Tibial nerve (tissue), 4 donors: Measurements from ENCODE around the gene NTMT2. TPM values are rescaled to one million over a fixed set of nuclear protein-coding genes. Genes with fewer than 3 reads are reported as not detected.

ENCODE experiments used
- DNase-seq, 2 donors: peaks; one replicate each; pipeline ENCODE4 v3.0.0-alpha.2; 2019; ENCODE audit warnings: low spot score in 2 of 2
- H3K27ac ChIP-seq, 4 donors: fragments of 200-600 bp; sonication (generic) in 3 of 4; one replicate each; pipeline ENCODE4 v1.5.1; 2017 to 2019; ENCODE audit warnings: mild to moderate bottlenecking in 1 of 4
- H3K27me3 ChIP-seq, 2 donors: fragments of 200-600 bp; sonication (generic) in 1 of 2; one replicate each; pipeline versions ENCODE4 v1.5.1 to v1.6.0; 2017 to 2019
- H3K36me3 ChIP-seq, 3 donors: fragments of 200-600 bp; sonication (generic); one replicate each; pipeline ENCODE4 v1.5.1; 2018 to 2019
- H3K4me1 ChIP-seq, 4 donors: fragments of 200-600 bp; sonication (generic) in 3 of 4; one replicate each; pipeline ENCODE4 v1.5.1; 2017 to 2019
- H3K4me3 ChIP-seq, 4 donors: fragments of 200-600 bp; sonication (generic) in 3 of 4; one replicate each; pipeline ENCODE4 v1.5.1; 2017 to 2019; ENCODE audit warnings: mild to moderate bottlenecking in 1 of 4, moderate library complexity in 1 of 4
- H3K9me3 ChIP-seq, 4 donors: fragments of 200-600 bp; sonication (generic) in 3 of 4; one replicate each; pipeline ENCODE4 v1.5.1; 2017 to 2019
- EP300 ChIP-seq, 2 donors: sonication (generic); formaldehyde crosslinking; IDR thresholded peaks; one replicate each; pipeline ENCODE4 v1.6.1; 2017; ENCODE audit warnings: antibody characterized with exemption in 2 of 2, mild to moderate bottlenecking in 1 of 2
- POLR2A ChIP-seq, 2 donors: fragments of 450-650 bp; IDR thresholded peaks; one replicate each; pipeline ENCODE4 v1.6.1; 2017; ENCODE audit warnings: antibody characterized with exemption in 2 of 2, mild to moderate bottlenecking in 2 of 2, moderate library complexity in 2 of 2
- WGBS, 2 donors: methylation state at CpG; one replicate each; pipeline ENCODE4 v1.1.5; 2018; 5-methylcytosine and 5-hydroxymethylcytosine counted together
- total RNA-seq, 4 donors: library from RNA; depleted of rRNA; stranded (reverse); fragments of >200 nt; gene quantifications; one replicate each; pipeline ENCODE4 v1.1.0, GENCODE V29; 2016
- TF ChIP-seq, protein P1 (sequence below), 5 experiments: fragments of 200-600 bp in 3 of 5; fragments of 450-650 bp in 2 of 5; sonication (generic) in 3 of 5; IDR thresholded peaks; one replicate each; pipeline ENCODE4 v1.5.1; 2016 to 2019; ENCODE audit warnings: antibody characterized with exemption in 5 of 5, mild to moderate bottlenecking in 3 of 5, moderate library complexity in 2 of 5

Gene NTMT2
- total RNA-seq, 4 donors from 2014 or later: not detected

DNA sequence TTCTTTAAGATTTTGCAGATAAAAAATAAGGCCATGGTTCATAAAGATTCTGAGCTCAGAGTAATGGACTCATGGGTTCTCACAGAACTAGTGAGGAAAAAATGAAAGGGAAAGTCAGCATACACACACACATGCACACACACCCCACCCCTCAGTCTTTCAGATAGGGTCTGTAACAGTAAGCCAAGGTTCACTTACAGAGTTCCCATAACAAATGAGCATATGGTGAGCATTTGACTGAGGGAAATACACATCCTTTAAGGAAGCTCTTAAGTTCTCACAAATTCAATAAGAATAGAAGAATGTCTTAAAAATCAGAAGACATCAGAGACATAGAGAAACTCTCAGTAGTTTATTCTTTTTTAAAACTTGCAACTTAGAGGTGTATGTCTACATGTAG is 57.9 kb downstream of the NTMT2 start:
- TF ChIP-seq EP300 (IDR thresholded peaks at IDR 0.05) (no peak), POLR2A (IDR thresholded peaks at IDR 0.05) (no peak)
- TF ChIP-seq, protein P1, sequence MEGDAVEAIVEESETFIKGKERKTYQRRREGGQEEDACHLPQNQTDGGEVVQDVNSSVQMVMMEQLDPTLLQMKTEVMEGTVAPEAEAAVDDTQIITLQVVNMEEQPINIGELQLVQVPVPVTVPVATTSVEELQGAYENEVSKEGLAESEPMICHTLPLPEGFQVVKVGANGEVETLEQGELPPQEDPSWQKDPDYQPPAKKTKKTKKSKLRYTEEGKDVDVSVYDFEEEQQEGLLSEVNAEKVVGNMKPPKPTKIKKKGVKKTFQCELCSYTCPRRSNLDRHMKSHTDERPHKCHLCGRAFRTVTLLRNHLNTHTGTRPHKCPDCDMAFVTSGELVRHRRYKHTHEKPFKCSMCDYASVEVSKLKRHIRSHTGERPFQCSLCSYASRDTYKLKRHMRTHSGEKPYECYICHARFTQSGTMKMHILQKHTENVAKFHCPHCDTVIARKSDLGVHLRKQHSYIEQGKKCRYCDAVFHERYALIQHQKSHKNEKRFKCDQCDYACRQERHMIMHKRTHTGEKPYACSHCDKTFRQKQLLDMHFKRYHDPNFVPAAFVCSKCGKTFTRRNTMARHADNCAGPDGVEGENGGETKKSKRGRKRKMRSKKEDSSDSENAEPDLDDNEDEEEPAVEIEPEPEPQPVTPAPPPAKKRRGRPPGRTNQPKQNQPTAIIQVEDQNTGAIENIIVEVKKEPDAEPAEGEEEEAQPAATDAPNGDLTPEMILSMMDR (IDR thresholded peaks at IDR 0.05): no peak
- H3K4me3 ChIP-seq: no peak overlapping the region
- H3K27ac ChIP-seq: no peak overlapping the region
- no peaks in the 10 kb centered on the region for H3K9me3 ChIP-seq
- no peaks in the 10 kb centered on the region for H3K27me3 ChIP-seq
- no peak for DNase-seq
- peaks cover 0 to 18% (median 0%) of the 10 kb centered on the region in 4 donors for H3K4me1 ChIP-seq
- no peaks in the 10 kb centered on the region for H3K36me3 ChIP-seq

DNA sequence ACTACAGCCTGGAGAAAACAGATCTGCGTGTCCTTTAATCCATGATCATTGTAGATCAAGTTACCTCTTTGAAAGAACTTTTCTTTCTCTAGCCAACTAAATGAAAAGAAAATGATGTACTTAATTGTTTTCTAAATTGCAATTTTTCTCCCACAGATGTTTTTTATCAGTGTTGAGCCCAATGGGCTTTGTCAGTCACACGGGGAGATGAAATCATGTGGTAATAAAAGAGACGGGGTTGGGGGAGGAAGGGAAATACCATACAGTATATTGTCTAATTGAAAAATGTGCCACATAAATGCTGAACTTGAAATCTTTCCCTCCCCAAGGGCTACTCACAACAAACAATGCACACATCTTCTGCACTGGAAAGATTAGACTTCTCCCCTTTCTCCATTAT is 58.4 kb downstream of the NTMT2 start:
- Histone ChIP-seq H3K27me3 (no peaks in the 10 kb centered on the region), H3K9me3 (no peaks in the 10 kb centered on the region), H3K4me1 (peaks cover 0 to 18% (median 0%) of the 10 kb centered on the region in 4 donors), H3K4me3 (no peak overlapping the region), H3K36me3 (no peaks in the 10 kb centered on the region), H3K27ac (no peak overlapping the region)
- WGBS, 2 donors: 34 to 39% methylated on average over 3 of the region's 3 CpGs
- TF ChIP-seq, protein P1 (IDR thresholded peaks at IDR 0.05): no peak
- TF ChIP-seq POLR2A (IDR thresholded peaks at IDR 0.05) (no peak), EP300 (IDR thresholded peaks at IDR 0.05) (no peak)
- DNase-seq: no peak

DNA sequence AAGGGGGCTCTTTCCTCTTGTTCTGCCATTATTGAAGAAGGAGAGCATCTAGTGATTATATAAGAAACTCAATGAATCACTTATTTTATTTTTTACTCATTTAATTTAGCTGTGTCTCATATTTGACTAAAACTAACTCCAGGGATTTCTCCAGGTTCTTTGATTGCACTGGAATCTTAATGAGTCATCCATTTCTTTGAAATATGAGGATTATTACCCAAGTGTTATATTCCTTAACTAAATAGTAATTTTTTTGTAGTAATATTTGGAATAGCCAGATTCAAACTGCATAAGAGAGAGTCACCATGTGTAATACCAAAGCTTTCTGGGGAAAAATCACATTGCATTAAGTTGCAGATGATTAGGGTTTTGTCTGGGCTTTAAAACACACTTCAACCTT is 59.5 kb downstream of the NTMT2 start:
- no peaks in the 10 kb centered on the region for H3K9me3 ChIP-seq
- H3K27me3 ChIP-seq: no peaks in the 10 kb centered on the region
- H3K4me1 ChIP-seq: peaks cover 0 to 16% (median 0%) of the 10 kb centered on the region in 4 donors
- no peak overlapping the region for H3K27ac ChIP-seq
- TF ChIP-seq EP300 (IDR thresholded peaks at IDR 0.05) (no peak), POLR2A (IDR thresholded peaks at IDR 0.05) (no peak)
- TF ChIP-seq, protein P1 (IDR thresholded peaks at IDR 0.05): no peak
- H3K4me3 ChIP-seq: no peak overlapping the region
- H3K36me3 ChIP-seq: no peaks in the 10 kb centered on the region
- DNase-seq: no peak

DNA sequence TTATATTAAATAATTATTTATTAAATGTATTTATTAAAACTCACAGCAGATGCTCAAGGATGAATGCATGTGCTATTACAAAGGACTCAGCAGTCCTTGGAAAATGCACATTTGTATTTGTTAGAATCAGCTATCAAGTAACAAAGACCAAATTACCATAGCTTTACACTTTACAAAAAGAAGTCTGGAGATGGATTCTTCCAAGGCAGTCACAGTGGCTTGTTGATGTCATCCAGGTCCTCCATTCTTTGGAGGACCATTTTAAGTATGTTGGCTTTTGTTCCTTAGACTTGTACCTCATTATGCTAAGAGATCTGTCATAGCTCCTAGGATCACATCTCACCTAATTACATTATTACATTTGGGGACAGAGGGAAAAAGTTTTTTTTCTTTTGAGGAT is 63.4 kb downstream of the NTMT2 start:
- Histone ChIP-seq H3K27me3 (no peaks in the 10 kb centered on the region), H3K36me3 (no peaks in the 10 kb centered on the region), H3K4me1 (peaks cover 0 to 10% (median 0%) of the 10 kb centered on the region in 4 donors), H3K27ac (no peak overlapping the region), H3K9me3 (no peaks in the 10 kb centered on the region), H3K4me3 (no peak overlapping the region)
- DNase-seq: no peak
- TF ChIP-seq, protein P1 (IDR thresholded peaks at IDR 0.05): no peak
- no peak for TF ChIP-seq POLR2A (IDR thresholded peaks at IDR 0.05)
- TF ChIP-seq EP300 (IDR thresholded peaks at IDR 0.05): no peak

GRCh38 chr1:170210142-170210541 is 64.4 kb downstream of the NTMT2 start:
- Histone ChIP-seq H3K36me3 (no peaks in the 10 kb centered on the region), H3K27ac (no peak overlapping the region), H3K27me3 (no peaks in the 10 kb centered on the region), H3K9me3 (no peaks in the 10 kb centered on the region), H3K4me1 (peaks cover 0 to 18% (median 3%) of the 10 kb centered on the region in 4 donors), H3K4me3 (no peak overlapping the region)
- TF ChIP-seq, protein P1 (IDR thresholded peaks at IDR 0.05): no peak
- no peak for TF ChIP-seq POLR2A (IDR thresholded peaks at IDR 0.05)
- no peak for TF ChIP-seq EP300 (IDR thresholded peaks at IDR 0.05)
- DNase-seq: no peak
- 85 to 86% methylated on average over 3 of the region's 3 CpGs for WGBS, 2 donors
